BLaER1 treated with 17β-estradiol and CSF1 and Interleukin-3, amounts not matched to agents 10 nM and 100 nM (cell line): ENCODE results near the gene BAD.

ENCODE experiments used
- H3K27ac ChIP-seq, 11 experiments: shearing (Covaris generic); formaldehyde crosslinking; 2 replicates each; pipeline ENCODE4 v1.8.1; 2022
- H3K27me3 ChIP-seq, 11 experiments: shearing (Covaris generic); formaldehyde crosslinking; 2 replicates each; pipeline ENCODE4 v1.8.1; 2022
- H3K36me3 ChIP-seq, 11 experiments: shearing (Covaris generic); formaldehyde crosslinking; 2 replicates each; pipeline ENCODE4 v1.8.1; 2022
- H3K4me1 ChIP-seq, 10 experiments: shearing (Covaris generic); formaldehyde crosslinking; 2 replicates each; pipeline ENCODE4 v1.8.1; 2022
- H3K4me2 ChIP-seq, 11 experiments: shearing (Covaris generic); formaldehyde crosslinking; 2 replicates each; pipeline ENCODE4 v1.8.1; 2022
- H3K4me3 ChIP-seq, 10 experiments: shearing (Covaris generic); formaldehyde crosslinking; 2 replicates each; pipeline ENCODE4 v1.8.1; 2022
- H3K9ac ChIP-seq, 11 experiments: shearing (Covaris generic); formaldehyde crosslinking; 2 replicates each; pipeline ENCODE4 v1.8.1; 2022
- H3K9me3 ChIP-seq, 11 experiments: shearing (Covaris generic); formaldehyde crosslinking; replicated peaks in 1 of 11; 2 replicates each; pipeline ENCODE4 v1.8.1; 2022
- H4K20me1 ChIP-seq, 11 experiments: shearing (Covaris generic); formaldehyde crosslinking; 2 replicates each; pipeline ENCODE4 v1.8.1; 2022
- Cebpa-rat ChIP-seq, 11 experiments: shearing (Covaris generic); IDR thresholded peaks; 2 replicates each; pipeline ENCODE4 v1.8.1; 2022

BAD gene

DNA sequence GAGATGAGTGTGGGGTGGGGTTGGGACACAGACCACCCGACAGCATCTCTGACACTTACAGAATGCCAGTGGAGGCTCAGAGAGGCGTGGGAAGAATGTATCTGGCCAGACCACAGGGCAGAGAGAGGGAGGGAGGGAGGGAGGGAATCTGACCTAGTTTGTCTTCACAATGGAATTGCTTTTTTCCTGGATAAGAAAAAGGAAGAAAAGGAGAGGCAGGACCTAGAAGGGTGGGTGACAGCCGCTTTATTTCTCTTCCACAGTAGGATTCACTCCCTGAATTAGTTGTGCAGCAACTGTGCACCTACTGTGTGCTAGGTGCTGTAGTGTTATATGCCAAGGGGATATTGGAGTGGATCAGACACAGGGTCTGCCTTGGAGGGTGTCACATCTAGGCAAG, 10.3 kb upstream of the BAD start:
- Histone ChIP-seq H3K27me3 (peaks cover 100% of the 10 kb centered on the region in 11 experiments), H3K27ac (no peak overlapping the region), H3K9ac (no peak overlapping the region), H3K36me3 (no peaks in the 10 kb centered on the region), H3K4me2 (no peak overlapping the region), H3K9me3 (no peaks in the 10 kb centered on the region), H4K20me1 (peaks cover 0 to 82% (median 63%) of the 10 kb centered on the region in 11 experiments; a peak in 18 of 22 replicates), H3K4me3 (no peak overlapping the region), H3K4me1 (peaks cover 18 to 25% (median 21%) of the 10 kb centered on the region in 10 experiments)
- no peak for TF ChIP-seq Cebpa-rat (IDR thresholded peaks at IDR 0.05)

DNA sequence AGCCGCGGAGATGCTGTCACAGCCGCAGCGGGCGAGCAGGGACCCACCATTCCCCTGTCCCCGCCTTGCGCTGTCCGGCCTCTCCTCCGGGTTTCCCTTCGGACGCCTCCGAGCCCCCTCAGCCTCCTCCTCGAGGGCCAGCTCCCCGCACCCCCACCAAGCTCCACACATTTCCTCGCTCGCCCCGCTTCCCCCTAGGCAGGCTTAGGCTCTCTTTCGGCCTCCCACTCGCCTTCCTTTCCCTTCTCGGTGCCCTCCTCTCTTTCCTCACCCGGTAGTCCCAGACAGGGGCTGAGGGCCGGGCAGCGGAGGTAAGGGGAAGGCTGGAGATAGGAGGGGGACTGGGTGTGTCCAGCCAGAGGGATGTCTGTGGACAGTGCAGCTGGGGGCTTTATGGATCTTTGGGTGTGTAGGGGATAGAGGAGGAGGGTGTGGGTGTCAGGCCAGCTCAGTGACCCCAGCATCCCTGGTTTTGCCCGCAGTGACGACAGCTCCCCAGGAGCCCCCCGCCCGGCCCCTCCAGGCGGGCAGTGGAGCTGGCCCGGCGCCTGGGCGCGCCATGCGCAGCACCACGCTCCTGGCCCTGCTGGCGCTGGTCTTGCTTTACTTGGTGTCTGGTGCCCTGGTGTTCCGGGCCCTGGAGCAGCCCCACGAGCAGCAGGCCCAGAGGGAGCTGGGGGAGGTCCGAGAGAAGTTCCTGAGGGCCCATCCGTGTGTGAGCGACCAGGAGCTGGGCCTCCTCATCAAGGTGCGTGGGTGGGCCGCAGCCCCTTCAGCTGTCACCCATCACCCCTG, 8.2 kb upstream of the BAD start:
- Histone ChIP-seq H4K20me1 (peaks cover 0 to 72% (median 48%) of the 10 kb centered on the region in 11 experiments; a peak in 17 of 22 replicates), H3K4me1 (peaks cover 9 to 17% (median 13%) of the 10 kb centered on the region in 10 experiments), H3K4me2 (peak overlapping the region; percentile 61 to 95 (median 80)), H3K9me3 (no peaks in the 10 kb centered on the region), H3K9ac (peak overlapping the region in 10 of 11 experiments; percentile 18 to 59 (median 32); a peak in 13 of 22 replicates), H3K27ac (no peak overlapping the region), H3K27me3 (peaks cover 86 to 91% (median 86%) of the 10 kb centered on the region in 11 experiments), H3K36me3 (no peaks in the 10 kb centered on the region), H3K4me3 (peak overlapping the region; percentile 0 to 66 (median 48); a peak in 18 of 20 replicates)
- no peak for TF ChIP-seq Cebpa-rat (IDR thresholded peaks at IDR 0.05)

DNA sequence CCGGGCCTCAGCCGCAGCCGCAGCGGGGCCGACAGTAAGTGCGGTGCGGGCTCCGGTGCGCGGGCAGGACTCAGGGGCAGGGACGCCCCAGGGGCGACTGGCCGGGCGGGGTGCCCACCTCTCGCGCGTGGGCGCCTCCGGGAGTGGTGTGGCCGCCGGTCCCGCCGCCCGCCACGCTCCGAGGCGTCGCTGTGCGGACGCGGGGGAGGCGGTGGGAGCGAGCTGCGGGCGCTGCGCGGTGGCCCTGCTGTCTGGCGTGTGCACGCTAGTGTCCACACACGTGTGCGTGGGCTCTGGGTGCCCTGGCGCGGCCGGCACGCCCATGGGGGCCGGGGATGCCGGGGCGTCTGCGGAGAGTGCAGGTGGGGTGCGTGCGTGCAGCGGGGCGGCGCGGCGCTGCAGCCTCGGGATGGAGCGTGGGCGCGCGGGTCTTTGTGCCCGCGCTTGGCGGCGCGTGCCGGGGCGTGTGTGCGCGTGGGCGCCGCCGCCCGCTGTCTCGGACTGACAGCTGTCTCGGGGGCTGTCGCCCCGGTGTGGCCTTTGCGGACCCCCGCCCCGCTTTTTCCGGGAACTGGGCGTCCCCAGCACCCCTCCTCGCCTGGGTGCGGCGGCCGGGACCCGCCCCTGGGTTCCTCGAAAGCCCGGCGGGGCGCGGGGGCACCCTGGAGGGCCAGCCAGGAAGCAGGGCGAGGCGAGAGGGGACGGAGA, 7.4 kb upstream of the BAD start:
- Histone ChIP-seq H3K4me2 (peak overlapping the region; percentile 61 to 95 (median 80)), H3K4me1 (peaks cover 10 to 19% (median 14%) of the 10 kb centered on the region in 10 experiments), H3K27ac (no peak overlapping the region), H3K27me3 (peaks cover 78 to 83% (median 79%) of the 10 kb centered on the region in 11 experiments), H3K4me3 (peak overlapping the region; percentile 0 to 66 (median 48); a peak in 18 of 20 replicates), H3K9ac (peak overlapping the region in 10 of 11 experiments; percentile 18 to 59 (median 32); a peak in 13 of 22 replicates), H4K20me1 (peaks cover 0 to 67% (median 47%) of the 10 kb centered on the region in 11 experiments; a peak in 17 of 22 replicates), H3K36me3 (no peaks in the 10 kb centered on the region), H3K9me3 (no peaks in the 10 kb centered on the region)
- no peak for TF ChIP-seq Cebpa-rat (IDR thresholded peaks at IDR 0.05)

DNA sequence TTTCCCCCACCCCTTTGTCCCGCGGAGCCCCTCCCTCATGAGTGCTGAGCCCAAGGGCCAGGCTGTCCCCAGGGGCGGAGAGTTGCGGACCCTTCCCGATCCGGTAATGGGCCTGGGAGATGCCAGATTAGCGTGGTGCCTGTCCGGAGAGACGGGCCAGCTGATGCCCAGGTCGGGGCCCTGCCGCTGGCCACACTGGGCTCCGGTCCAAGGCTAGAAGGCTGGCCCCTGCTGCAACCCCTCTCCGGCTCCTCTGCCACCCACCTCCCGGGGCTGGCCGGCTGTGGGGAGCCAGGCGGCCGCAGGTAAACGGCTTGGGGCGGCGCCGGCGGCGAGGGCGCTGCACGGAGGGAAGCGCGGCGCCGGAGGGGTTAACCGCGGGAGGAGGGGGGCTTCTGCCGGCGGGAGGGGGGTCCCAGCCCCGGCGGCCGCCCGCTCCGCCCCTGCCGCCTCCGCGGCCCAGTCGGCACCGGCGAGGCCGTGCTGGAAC, 6.8 kb upstream of the BAD start, which contains the start of gene KCNK4:
Gene KCNK4 (plus strand): TSS at position 41 of the 490 bp plus-strand sequence. CDS start 1,717 bp downstream, outside the sequence.
- Histone ChIP-seq H3K27ac (no peak within 1 kb of the TSS), H3K4me1 (peaks cover 16 to 25% (median 20%) of the 10 kb centered on the region in 10 experiments), H3K4me2 (peak within 1 kb of the TSS; percentile 61 to 95 (median 80)), H3K4me3 (peak within 1 kb of the TSS; percentile 0 to 66 (median 48); a peak in 18 of 20 replicates), H3K9me3 (no peaks in the 10 kb centered on the region), H3K27me3 (peaks cover 72 to 77% (median 73%) of the 10 kb centered on the region in 11 experiments), H3K9ac (peak within 1 kb of the TSS in 10 of 11 experiments; percentile 18 to 59 (median 32); a peak in 13 of 22 replicates), H4K20me1 (peaks cover 0 to 66% (median 45%) of the 10 kb centered on the region in 11 experiments; a peak in 17 of 22 replicates), H3K36me3 (no peaks in the 10 kb centered on the region)
- no peak for TF ChIP-seq Cebpa-rat (IDR thresholded peaks at IDR 0.05)

DNA sequence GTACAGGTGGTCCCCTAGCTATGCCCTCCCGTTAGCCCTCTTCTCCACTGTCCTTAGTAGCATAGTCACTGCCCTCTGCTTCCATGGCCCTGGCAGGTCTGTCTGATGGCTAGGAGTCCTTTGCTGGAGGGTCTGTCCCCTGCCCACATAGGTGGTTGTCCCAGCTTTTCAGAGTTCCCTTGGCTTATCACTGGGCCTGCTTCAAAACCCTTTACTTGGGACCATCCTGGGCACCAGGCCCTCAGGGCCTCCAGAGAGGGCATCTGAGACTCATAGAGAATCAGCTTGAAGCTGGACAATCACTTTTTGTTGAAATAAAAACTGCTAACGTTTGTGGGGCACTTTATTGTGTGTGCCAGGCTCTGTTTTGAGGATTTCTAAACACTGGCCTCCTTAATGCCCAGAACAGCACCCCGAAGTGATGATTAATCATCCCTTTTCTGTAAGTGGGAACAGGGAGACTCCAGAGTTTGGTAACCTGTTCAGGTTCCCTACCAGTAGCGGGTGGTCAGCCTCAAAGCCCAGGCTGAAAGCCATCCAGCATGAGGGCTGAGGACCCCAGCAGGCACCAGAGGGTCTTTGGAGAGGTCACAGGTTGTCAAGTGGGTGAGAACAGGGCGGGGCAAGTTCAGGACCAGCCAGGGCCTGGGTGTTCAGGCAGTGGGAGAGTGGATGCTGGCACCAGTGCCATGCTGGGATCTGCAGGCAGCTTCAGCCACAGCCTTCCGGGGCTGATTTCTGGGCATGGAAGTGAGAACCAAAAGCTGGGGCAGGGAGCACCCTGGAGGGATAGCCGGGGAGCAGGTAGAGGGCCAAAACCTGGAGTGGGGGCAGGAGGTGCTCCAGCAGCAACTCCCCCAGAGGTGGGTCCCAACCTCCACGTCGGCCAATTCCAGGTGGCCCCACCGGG, 6.1 kb upstream of the BAD start:
- Histone ChIP-seq H3K4me1 (peaks cover 21 to 30% (median 25%) of the 10 kb centered on the region in 10 experiments), H3K27ac (no peak overlapping the region), H3K4me2 (no peak overlapping the region), H4K20me1 (peaks cover 0 to 63% (median 45%) of the 10 kb centered on the region in 11 experiments; a peak in 17 of 22 replicates), H3K9ac (no peak overlapping the region), H3K9me3 (no peaks in the 10 kb centered on the region), H3K27me3 (peaks cover 65 to 70% (median 66%) of the 10 kb centered on the region in 11 experiments), H3K36me3 (no peaks in the 10 kb centered on the region), H3K4me3 (no peak overlapping the region)
- TF ChIP-seq Cebpa-rat (IDR thresholded peaks at IDR 0.05) = no peak

DNA sequence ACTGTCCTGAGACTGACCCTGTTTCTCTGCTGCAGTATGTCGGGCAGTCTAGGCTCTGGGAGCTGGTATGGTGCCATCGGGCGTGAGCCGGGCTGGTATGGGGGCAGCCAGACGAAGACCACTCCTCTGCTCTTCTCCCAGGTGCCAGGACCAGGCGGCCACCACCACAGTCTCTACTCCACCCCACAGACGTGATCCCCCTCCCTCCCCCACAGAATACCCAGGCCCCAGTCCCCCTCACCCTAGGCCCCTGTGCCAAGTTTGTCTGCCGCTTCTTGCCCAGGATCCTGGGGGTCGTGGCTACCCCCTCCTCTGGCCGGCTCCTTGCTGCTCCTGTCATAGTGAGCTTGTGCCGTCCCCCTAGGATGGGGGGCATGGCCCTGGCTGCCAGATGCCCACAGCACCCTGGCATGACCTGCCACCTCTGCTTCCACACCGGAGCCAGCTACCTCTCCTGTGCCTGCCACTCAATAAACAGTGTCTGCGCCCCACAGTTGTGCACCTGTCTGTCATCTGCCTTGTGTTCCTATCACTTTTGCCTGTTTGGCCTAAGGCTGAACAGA, 4.6 kb upstream of the BAD start:
- H3K36me3 ChIP-seq = no peaks in the 10 kb centered on the region
- no peak overlapping the region for H3K4me2 ChIP-seq
- H3K4me1 ChIP-seq = peaks cover 24 to 33% (median 27%) of the 10 kb centered on the region in 10 experiments
- no peak overlapping the region for H3K4me3 ChIP-seq
- no peaks in the 10 kb centered on the region for H3K9me3 ChIP-seq
- H3K27me3 ChIP-seq = peaks cover 50 to 55% (median 51%) of the 10 kb centered on the region in 11 experiments
- no peak overlapping the region for H3K27ac ChIP-seq
- H4K20me1 ChIP-seq = peaks cover 0 to 63% (median 45%) of the 10 kb centered on the region in 11 experiments; a peak in 17 of 22 replicates
- H3K9ac ChIP-seq = no peak overlapping the region
- no peak for TF ChIP-seq Cebpa-rat (IDR thresholded peaks at IDR 0.05)

DNA sequence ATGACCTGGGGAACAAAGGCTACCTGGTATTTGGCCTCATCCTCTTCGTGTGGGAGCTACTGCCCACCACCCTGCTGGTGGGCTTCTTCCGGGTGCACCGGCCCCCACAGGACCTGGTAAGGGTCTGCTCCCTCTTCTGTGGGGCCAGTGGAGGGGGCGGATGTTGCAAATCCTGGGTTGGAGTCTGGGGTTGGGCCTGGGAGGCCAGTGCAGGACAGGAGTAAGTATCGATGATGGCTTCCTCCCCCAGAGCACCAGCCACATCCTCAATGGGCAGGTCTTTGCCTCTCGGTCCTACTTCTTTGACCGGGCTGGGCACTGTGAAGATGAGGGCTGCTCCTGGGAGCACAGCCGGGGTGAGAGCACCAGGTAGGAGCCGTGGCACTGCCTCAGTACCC, 3.9 kb upstream of the BAD start:
- no peaks in the 10 kb centered on the region for H3K9me3 ChIP-seq
- peaks cover 43 to 48% (median 43%) of the 10 kb centered on the region in 11 experiments for H3K27me3 ChIP-seq
- no peak overlapping the region for H3K27ac ChIP-seq
- H3K4me3 ChIP-seq = no peak overlapping the region
- no peak overlapping the region for H3K9ac ChIP-seq
- TF ChIP-seq Cebpa-rat (IDR thresholded peaks at IDR 0.05) = no peak
- peaks cover 0 to 56% (median 41%) of the 10 kb centered on the region in 11 experiments; a peak in 17 of 22 replicates for H4K20me1 ChIP-seq
- no peaks in the 10 kb centered on the region for H3K36me3 ChIP-seq
- H3K4me2 ChIP-seq = no peak overlapping the region
- H3K4me1 ChIP-seq = peaks cover 31 to 40% (median 34%) of the 10 kb centered on the region in 10 experiments
